HepG2 (cell line): ENCODE results near the gene ANKRD29. TPM values are rescaled to one million over a fixed set of nuclear protein-coding genes. Genes with fewer than 3 reads are reported as not detected.

Source experiments
- AGO1 ChIP-seq: fragments of 200-400 bp; formaldehyde crosslinking; IDR thresholded peaks from 2 replicates; pipeline ENCODE4 v1.6.1; 2017; ENCODE audit warnings: mild to moderate bottlenecking, low read depth, low read length, moderate library complexity; ENCODE audit not compliant: poor library complexity, severe bottlenecking
- ATF7 ChIP-seq, 2 experiments: fragments of 450-650 bp in 1 of 2; sonication (generic) in 1 of 2; formaldehyde crosslinking in 1 of 2; IDR thresholded peaks; 2 replicates each; pipeline versions ENCODE4 v1.4.0 to v1.6.1; 2016 to 2020; ENCODE audit warnings: antibody characterized with exemption in 1 of 2, mild to moderate bottlenecking in 1 of 2, missing genetic modification reagents in 1 of 2
- ETV6 ChIP-seq: sonication (generic); formaldehyde crosslinking; conservative IDR thresholded peaks from 2 replicates; pipeline ENCODE4 v1.4.0; 2020; ENCODE audit warnings: missing genetic modification reagents
- FUBP1 ChIP-seq: sonication (generic); formaldehyde crosslinking; IDR thresholded peaks from 2 replicates; pipeline ENCODE4 v1.5.1; 2020; ENCODE audit warnings: missing genetic modification reagents, mild to moderate bottlenecking, borderline replicate concordance
- GRHL1 ChIP-seq: sonication (generic); formaldehyde crosslinking; conservative IDR thresholded peaks from 2 replicates; pipeline ENCODE4 v1.8.0; 2022; ENCODE audit warnings: missing genetic modification reagents
- KDM5B ChIP-seq: sonication (generic); formaldehyde crosslinking; IDR thresholded peaks from 2 replicates; pipeline ENCODE4 v1.4.0; 2020; ENCODE audit warnings: missing genetic modification reagents, mild to moderate bottlenecking, borderline replicate concordance
- MTA1 ChIP-seq: sonication (generic); formaldehyde crosslinking; IDR thresholded peaks from 2 replicates; pipeline ENCODE4 v1.4.0; 2020; ENCODE audit warnings: missing genetic modification reagents, mild to moderate bottlenecking, borderline replicate concordance
- MYNN ChIP-seq: sonication (generic); formaldehyde crosslinking; IDR thresholded peaks from 2 replicates; pipeline ENCODE4 v1.4.0; 2020; ENCODE audit warnings: mild to moderate bottlenecking, low read depth, missing genetic modification reagents
- NFIB ChIP-seq: sonication (generic); formaldehyde crosslinking; IDR thresholded peaks from 2 replicates; pipeline ENCODE4 v1.9.0; 2021; ENCODE audit warnings: missing genetic modification reagents, mild to moderate bottlenecking, borderline replicate concordance
- NFKBIZ ChIP-seq: IDR thresholded peaks from 2 replicates; pipeline ENCODE4 v1.6.1; 2018; ENCODE audit warnings: missing genetic modification reagents, missing compliant biosample characterization
- RFXAP ChIP-seq: sonication (generic); formaldehyde crosslinking; IDR thresholded peaks from 2 replicates; pipeline ENCODE4 v1.4.0; 2020; ENCODE audit warnings: missing genetic modification reagents, borderline replicate concordance
- RNF219 ChIP-seq: sonication (generic); formaldehyde crosslinking; IDR thresholded peaks from 2 replicates; pipeline ENCODE4 v1.5.0; 2020; ENCODE audit warnings: mild to moderate bottlenecking, missing genetic modification reagents
- SAFB2 ChIP-seq: sonication (generic); formaldehyde crosslinking; IDR thresholded peaks from 2 replicates; pipeline ENCODE4 v1.5.1; 2020; ENCODE audit warnings: missing genetic modification reagents, low read depth, mild to moderate bottlenecking, borderline replicate concordance
- SALL2 ChIP-seq: sonication (generic); formaldehyde crosslinking; IDR thresholded peaks from 2 replicates; pipeline ENCODE4 v1.8.1; 2023; ENCODE audit warnings: mild to moderate bottlenecking, missing genetic modification reagents, inconsistent platforms
- TERF1 ChIP-seq: sonication (generic); formaldehyde crosslinking; IDR thresholded peaks from 2 replicates; pipeline ENCODE4 v1.8.0; 2022; ENCODE audit warnings: mild to moderate bottlenecking, missing genetic modification reagents, moderate library complexity
- TP53 ChIP-seq: sonication (generic); formaldehyde crosslinking; conservative IDR thresholded peaks from 2 replicates; pipeline ENCODE4 v1.4.0; 2020; ENCODE audit warnings: missing genetic modification reagents
- ZEB1 ChIP-seq: IDR thresholded peaks from 2 replicates; pipeline ENCODE4 v1.6.1; 2012; ENCODE audit warnings: mild to moderate bottlenecking, low read depth, inconsistent platforms; ENCODE audit not compliant: insufficient replicate concordance
- ZFP1 ChIP-seq: IDR thresholded peaks from 2 replicates; pipeline ENCODE4 v1.6.1; 2016
- ZFP37 ChIP-seq: sonication (generic); formaldehyde crosslinking; IDR thresholded peaks from 2 replicates; pipeline ENCODE4 v1.4.0; 2020; ENCODE audit warnings: missing genetic modification reagents, borderline replicate concordance
- ZNF224 ChIP-seq: sonication (generic); formaldehyde crosslinking; IDR thresholded peaks from 2 replicates; pipeline ENCODE4 v1.5.0; 2020; ENCODE audit warnings: mild to moderate bottlenecking, missing genetic modification reagents
- ZNF317 ChIP-seq: sonication (generic); formaldehyde crosslinking; IDR thresholded peaks from 2 replicates; pipeline ENCODE4 v1.5.0; 2020; ENCODE audit warnings: mild to moderate bottlenecking, missing genetic modification reagents
- ZNF629 ChIP-seq: sonication (generic); formaldehyde crosslinking; conservative IDR thresholded peaks from 2 replicates; pipeline ENCODE4 v1.5.0; 2020; ENCODE audit warnings: missing genetic modification reagents
- ZNF75D ChIP-seq: sonication (generic); formaldehyde crosslinking; IDR thresholded peaks from 2 replicates; pipeline ENCODE4 v1.8.1; 2023; ENCODE audit warnings: missing genetic modification reagents, mild to moderate bottlenecking, borderline replicate concordance
- ZSCAN29 ChIP-seq: sonication (generic); formaldehyde crosslinking; conservative IDR thresholded peaks from 2 replicates; pipeline ENCODE4 v1.4.0; 2020; ENCODE audit warnings: mild to moderate bottlenecking, missing genetic modification reagents
- polyA plus RNA-seq, 8 experiments: library from polyadenylated mRNA; depleted of rRNA in 3 of 8; stranded (reverse) in 7 of 8; unstranded in 1 of 8; fragments of >200 nt; fragmentation: Illumina TruSeq in 4 of 8; extraction: Trizol in 4 of 8; gene quantifications; 2 replicates each; pipeline versions ENCODE4 v1.2.1 to v1.2.3, GENCODE V29; 2011 to 2016; ENCODE audit warnings: low read depth in 4 of 8, missing spikeins in 1 of 8, mixed read lengths in 1 of 8; ENCODE audit not compliant: insufficient read depth in 1 of 8
- total RNA-seq, 5 experiments: library from RNA; depleted of rRNA; stranded (reverse); fragments of >200 nt; fragmentation: Illumina TruSeq; extraction: Trizol; gene quantifications; 2 replicates each; pipeline ENCODE4 v1.2.3, GENCODE V29; 2016; ENCODE audit warnings: low read depth in 1 of 5

Gene ANKRD29
- total and polyA plus RNA-seq, 2 of the 13 experiments (the other 11 are each of a cell fraction or from before 2014, with no cell fraction given) = not detected

GRCh38 chr18:23618862-23619387 lies 43.8 kb downstream of the ANKRD29 start (continued):
- TF ChIP-seq GRHL1 (CRISPR knock-in tag) (no peak), RNF219 (CRISPR knock-in tag) (no peak), ATF7 (IDR thresholded peaks at IDR 0.05) (no peak), ATF7 (CRISPR knock-in tag; IDR thresholded peaks at IDR 0.05) (no peak), SALL2 (no peak), KDM5B (CRISPR knock-in tag) (0 out of 2 replicates have a peak, but pooled peaks have one; percentile 35), NFKBIZ (CRISPR knock-in tag) (no peak), ZFP1 (CRISPR knock-in tag) (no peak), RFXAP (CRISPR knock-in tag) (no peak), ZNF75D (CRISPR knock-in tag) (no peak), FUBP1 (CRISPR knock-in tag) (no peak), NFIB (CRISPR knock-in tag) (no peak), SAFB2 (CRISPR knock-in tag) (no peak), AGO1 (peak; percentile 26), ZNF629 (no peak), ZFP37 (CRISPR knock-in tag) (no peak), TP53 (CRISPR knock-in tag) (no peak), ZNF317 (CRISPR knock-in tag) (no peak), TERF1 (no peak), ZSCAN29 (CRISPR knock-in tag) (no peak), ZNF224 (CRISPR knock-in tag) (no peak), MTA1 (CRISPR knock-in tag) (peak; percentile 55; the same call in 1 of the 2 replicates), ETV6 (CRISPR knock-in tag) (no peak), MYNN (CRISPR knock-in tag) (no peak), ZEB1 (no peak)
